Measurements from ENCODE around the gene CAMK1. TPM values are rescaled to one million over a fixed set of nuclear protein-coding genes. Genes with fewer than 3 reads are reported as not detected.

Gene CAMK1
- total and polyA plus RNA-seq, 9 of the 15 experiments (the other 6 are each of a cell fraction or from before 2014, with no cell fraction given) = 0.23 to 10.7 (median 6.0) TPM

GRCh38 chr3:9749645-9750555 lies 19.8 kb downstream of the CAMK1 start, which contains the start of gene OGG1 (continued):
- TF ChIP-seq ZHX1 (conservative IDR thresholded peaks at IDR 0.05; ENCODE audit: low read length) (no peak), POLR3A (IDR thresholded peaks at IDR 0.05; ENCODE audit: borderline replicate concordance, extremely low read depth, insufficient read depth, insufficient read length) (no peak), ZBTB40 (IDR thresholded peaks at IDR 0.05) (peak; percentile 86), ZBTB40 (CRISPR knock-in tag; IDR thresholded peaks at IDR 0.05) (no peak), NFATC3 (IDR thresholded peaks at IDR 0.05) (no peak), WHSC1 (IDR thresholded peaks at IDR 0.05; ENCODE audit: low read length) (no peak), SAFB (IDR thresholded peaks at IDR 0.05; ENCODE audit: borderline replicate concordance, low read depth, low read length) (no peak), YBX1 (IDR thresholded peaks at IDR 0.05) (no peak), RERE (CRISPR knock-in tag; IDR thresholded peaks at IDR 0.05; ENCODE audit: borderline replicate concordance) (no peak)
